ENCODE measurements around the gene SHPK. TPM values are rescaled to one million over a fixed set of nuclear protein-coding genes. Genes with fewer than 3 reads are reported as not detected.

Gene SHPK
- total and polyA plus RNA-seq, 9 of the 15 experiments (the other 6 are each of a cell fraction or from before 2014, with no cell fraction given): 2.5 to 16.3 (median 11.8) TPM

GRCh38 chr17:3683054-3683511 lies 47.0 kb upstream of the SHPK start (continued):
- TF ChIP-seq ZBTB40 (IDR thresholded peaks at IDR 0.05) (no peak), ZBTB40 (CRISPR knock-in tag; IDR thresholded peaks at IDR 0.05) (no peak), RAD21 (CRISPR knock-in tag; conservative IDR thresholded peaks at IDR 0.05 in 1 of 2, IDR thresholded peaks at IDR 0.05 in 1 of 2) (peak; percentile 65 to 72), ELF4 (CRISPR knock-in tag; IDR thresholded peaks at IDR 0.05) (0 out of 2 replicates have a peak, but pooled peaks have one; percentile 34), RHOXF2B (CRISPR knock-in tag; conservative IDR thresholded peaks at IDR 0.05) (no peak), REST (IDR thresholded peaks at IDR 0.05; ENCODE audit: borderline replicate concordance) (peak; percentile 62; the same call in 1 of the 2 replicates), REST (CRISPR knock-in tag; IDR thresholded peaks at IDR 0.05; ENCODE audit: low read depth) (no peak), RBFOX2 (IDR thresholded peaks at IDR 0.05; ENCODE audit: low read depth, low read length) (no peak), RFX5 (IDR thresholded peaks at IDR 0.05; ENCODE audit: low read depth, low read length) (no peak), ZNF24 (IDR thresholded peaks at IDR 0.05) (no peak), NR2C1 (IDR thresholded peaks at IDR 0.05) (peak; percentile 36; the same call in 1 of the 2 replicates), NR2C1 (tag; IDR thresholded peaks at IDR 0.05) (no peak), MCM3 (IDR thresholded peaks at IDR 0.05) (no peak)

Data from K562 (cell line).